Mammary epithelial cell (primary cell): ENCODE data around the gene RAB3IL1.

Source experiments
- EZH2 ChIP-seq: IDR thresholded peaks from 2 replicates; pipeline ENCODE4 v1.6.1; 2012; ENCODE audit warnings: low read length, inconsistent platforms, borderline replicate concordance
- TF ChIP-seq, protein P1 (sequence below), 2 donors: IDR thresholded peaks in 1 of 2; conservative IDR thresholded peaks in 1 of 2; 2 replicates each; pipeline ENCODE4 v1.5.1; 2011 to 2012; ENCODE audit warnings: inconsistent platforms in 2 of 2, low read length in 2 of 2, mild to moderate bottlenecking in 2 of 2, control low read depth in 1 of 2, low read depth in 1 of 2; ENCODE audit not compliant: insufficient read depth in 1 of 2; ENCODE audit errors: extremely low read depth in 1 of 2

DNA sequence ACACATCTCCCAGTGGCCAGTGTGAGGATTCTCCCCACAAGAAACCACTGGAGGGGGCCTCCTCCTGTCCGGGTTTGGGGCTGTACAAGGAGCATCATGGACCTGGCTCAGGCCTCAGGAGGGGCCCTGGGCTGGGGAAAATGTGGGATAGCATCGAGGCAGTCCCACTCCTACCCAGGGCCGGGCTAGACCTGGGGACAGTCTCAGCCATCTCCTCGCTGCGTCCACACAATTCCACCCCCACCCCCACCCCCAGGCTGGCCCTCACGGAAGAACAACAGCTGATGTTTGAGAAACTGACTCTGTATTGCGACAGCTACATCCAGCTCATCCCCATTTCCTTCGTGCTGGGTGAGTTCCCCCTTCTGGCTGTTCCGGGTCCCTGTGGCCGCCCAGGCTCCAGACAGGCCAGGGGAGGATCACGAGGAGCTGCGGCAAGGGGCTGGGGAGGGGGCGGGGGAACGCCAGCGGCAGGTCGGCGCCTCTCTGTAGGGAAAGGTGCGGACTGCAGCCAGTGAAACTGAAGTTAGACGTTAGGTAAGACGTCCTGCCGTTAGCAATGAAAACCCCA is 37.6 kb upstream of the RAB3IL1 start:
- TF ChIP-seq, protein P1, sequence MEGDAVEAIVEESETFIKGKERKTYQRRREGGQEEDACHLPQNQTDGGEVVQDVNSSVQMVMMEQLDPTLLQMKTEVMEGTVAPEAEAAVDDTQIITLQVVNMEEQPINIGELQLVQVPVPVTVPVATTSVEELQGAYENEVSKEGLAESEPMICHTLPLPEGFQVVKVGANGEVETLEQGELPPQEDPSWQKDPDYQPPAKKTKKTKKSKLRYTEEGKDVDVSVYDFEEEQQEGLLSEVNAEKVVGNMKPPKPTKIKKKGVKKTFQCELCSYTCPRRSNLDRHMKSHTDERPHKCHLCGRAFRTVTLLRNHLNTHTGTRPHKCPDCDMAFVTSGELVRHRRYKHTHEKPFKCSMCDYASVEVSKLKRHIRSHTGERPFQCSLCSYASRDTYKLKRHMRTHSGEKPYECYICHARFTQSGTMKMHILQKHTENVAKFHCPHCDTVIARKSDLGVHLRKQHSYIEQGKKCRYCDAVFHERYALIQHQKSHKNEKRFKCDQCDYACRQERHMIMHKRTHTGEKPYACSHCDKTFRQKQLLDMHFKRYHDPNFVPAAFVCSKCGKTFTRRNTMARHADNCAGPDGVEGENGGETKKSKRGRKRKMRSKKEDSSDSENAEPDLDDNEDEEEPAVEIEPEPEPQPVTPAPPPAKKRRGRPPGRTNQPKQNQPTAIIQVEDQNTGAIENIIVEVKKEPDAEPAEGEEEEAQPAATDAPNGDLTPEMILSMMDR (conservative IDR thresholded peaks at IDR 0.05 in 1 of 2, IDR thresholded peaks at IDR 0.05 in 1 of 2; ENCODE audit: extremely low read depth in 1 of 2, insufficient read depth in 1 of 2, low read depth in 1 of 2, low read length in 2 of 2) = peak in 1 of 2 donors; percentile 34
- no peak for TF ChIP-seq EZH2
